ENCODE data around the gene TDRD9.
"Not testable (repeated sequence)": the region's sequence is repeated elsewhere in the genome, so short reads cannot be mapped to it uniquely, and the experiment has no call there.

TDRD9 gene

GRCh38 chr14:103928011-103928890, at the start of gene TDRD9:
Gene TDRD9 (plus strand): TSS chr14:103928456. CDS start chr14:103928510, 54 bp downstream.
- no peak for DNase-seq

- DNase-seq, result no peak
Observed at GRCh38 chr14:103879118-103879569, 49.1 kb upstream of the TDRD9 start.

GRCh38 chr14:103879570-103880347, 48.5 kb upstream of the TDRD9 start:
- peak in 1 of 58 donors; percentile 65 for DNase-seq

- DNase-seq, result peak in 36 of 58 donors; percentile 14 to 66 (median 34)
Observed at GRCh38 chr14:103880348-103881267, 47.6 kb upstream of the TDRD9 start.

GRCh38 chr14:103881268-103882201, 46.7 kb upstream of the TDRD9 start:
- peak in 5 of 58 donors; percentile 10 to 27 (median 23) for DNase-seq

GRCh38 chr14:103882503-103883262, 45.6 kb upstream of the TDRD9 start:
- DNase-seq, result no peak

- DNase-seq, result no peak
Observed at GRCh38 chr14:103883263-103883523, 45.1 kb upstream of the TDRD9 start.

- no peak for DNase-seq
Observed at GRCh38 chr14:103884854-103885253, 43.4 kb upstream of the TDRD9 start.

- no peak for DNase-seq
Observed at GRCh38 chr14:103885509-103885932, 42.7 kb upstream of the TDRD9 start.

- peak in 5 of 58 donors; percentile 14 to 48 (median 36) for DNase-seq
Observed at GRCh38 chr14:103886304-103887169, 41.7 kb upstream of the TDRD9 start.

- DNase-seq, result no peak
Observed at GRCh38 chr14:103887170-103887501, 41.1 kb upstream of the TDRD9 start.

- no peak for DNase-seq
Observed at GRCh38 chr14:103887557-103888115, 40.6 kb upstream of the TDRD9 start.

GRCh38 chr14:103889002-103889312, 39.3 kb upstream of the TDRD9 start:
- DNase-seq, result not testable (repeated sequence)

GRCh38 chr14:103889313-103890051, 38.8 kb upstream of the TDRD9 start:
- DNase-seq, result no peak

- no peak for DNase-seq
Observed at GRCh38 chr14:103890052-103890371, 38.2 kb upstream of the TDRD9 start.

GRCh38 chr14:103890821-103891666, 37.2 kb upstream of the TDRD9 start:
- no peak for DNase-seq
